ENCODE measurements around the gene USP35.
"Not testable (repeated sequence)": the region's sequence is repeated elsewhere in the genome, so short reads cannot be mapped to it uniquely, and the experiment has no call there.

Gene USP35

GRCh38 chr11:78230161-78230877 lies 41.6 kb downstream of the USP35 start:
- no peak overlapping the region for H3K27ac ChIP-seq (ENCODE audit: low read length)
- H3K4me3 ChIP-seq (ENCODE audit: low read depth in 1 of 2, low read length in 2 of 2), result no peak overlapping the region

GRCh38 chr11:78231962-78232501 lies 43.3 kb downstream of the USP35 start:
- Histone ChIP-seq H3K27me3 (ENCODE audit: low read depth, low read length) (no peaks in the 10 kb centered on the region), H3K4me1 (ENCODE audit: control insufficient read depth in 1 of 2, insufficient read depth in 2 of 2, low read length in 2 of 2) (peaks cover 0 to 4% of the 10 kb centered on the region in 2 donors), H3K36me3 (ENCODE audit: control insufficient read depth in 1 of 2, insufficient read depth in 2 of 2, low read length in 2 of 2) (peaks cover 0 to 4% of the 10 kb centered on the region in 2 donors), H3K27ac (ENCODE audit: low read length) (no peak overlapping the region), H3K4me3 (ENCODE audit: low read depth in 1 of 2, low read length in 2 of 2) (no peak overlapping the region), H3K9me3 (ENCODE audit: control insufficient read depth in 1 of 2, low read length in 2 of 2) (no peaks in the 10 kb centered on the region)

More at GRCh38 chr11:78230161-78230877, 41.6 kb downstream of the USP35 start:
- Histone ChIP-seq H3K27me3 (ENCODE audit: low read depth, low read length) (no peaks in the 10 kb centered on the region), H3K36me3 (ENCODE audit: control insufficient read depth in 1 of 2, insufficient read depth in 2 of 2, low read length in 2 of 2) (peaks cover 0 to 5% of the 10 kb centered on the region in 2 donors), H3K9me3 (ENCODE audit: control insufficient read depth in 1 of 2, low read length in 2 of 2) (no peaks in the 10 kb centered on the region), H3K4me1 (ENCODE audit: control insufficient read depth in 1 of 2, insufficient read depth in 2 of 2, low read length in 2 of 2) (peaks cover 0 to 4% of the 10 kb centered on the region in 2 donors)

GRCh38 chr11:78233046-78233445 lies 44.3 kb downstream of the USP35 start:
- not testable (repeated sequence) for H3K4me1 ChIP-seq (ENCODE audit: control insufficient read depth in 1 of 2, insufficient read depth in 2 of 2, low read length in 2 of 2); H3K36me3 ChIP-seq (ENCODE audit: control insufficient read depth in 1 of 2, insufficient read depth in 2 of 2, low read length in 2 of 2); H3K27ac ChIP-seq (ENCODE audit: low read length); H3K27me3 ChIP-seq (ENCODE audit: low read depth, low read length); H3K4me3 ChIP-seq (ENCODE audit: low read depth in 1 of 2, low read length in 2 of 2); H3K9me3 ChIP-seq (ENCODE audit: control insufficient read depth in 1 of 2, low read length in 2 of 2)

- no peak overlapping the region for H3K27ac ChIP-seq (ENCODE audit: low read length)
- no peak overlapping the region for H3K4me3 ChIP-seq (ENCODE audit: low read depth in 1 of 2, low read length in 2 of 2)
- peaks cover 0 to 4% of the 10 kb centered on the region in 2 donors for H3K4me1 ChIP-seq (ENCODE audit: control insufficient read depth in 1 of 2, insufficient read depth in 2 of 2, low read length in 2 of 2)
Measured at GRCh38 chr11:78234006-78234405, 45.3 kb downstream of the USP35 start.

GRCh38 chr11:78237293-78238046 lies 48.8 kb downstream of the USP35 start:
- Histone ChIP-seq H3K27ac (ENCODE audit: low read length) (no peak overlapping the region), H3K27me3 (ENCODE audit: low read depth, low read length) (no peaks in the 10 kb centered on the region), H3K4me3 (ENCODE audit: low read depth in 1 of 2, low read length in 2 of 2) (no peak overlapping the region), H3K4me1 (ENCODE audit: control insufficient read depth in 1 of 2, insufficient read depth in 2 of 2, low read length in 2 of 2) (peaks cover 0 to 4% of the 10 kb centered on the region in 2 donors), H3K9me3 (ENCODE audit: control insufficient read depth in 1 of 2, low read length in 2 of 2) (peaks cover 0 to 4% of the 10 kb centered on the region in 2 donors), H3K36me3 (ENCODE audit: control insufficient read depth in 1 of 2, insufficient read depth in 2 of 2, low read length in 2 of 2) (peaks cover 0 to 4% of the 10 kb centered on the region in 2 donors)

More at GRCh38 chr11:78234006-78234405, 45.3 kb downstream of the USP35 start:
- peaks cover 0 to 4% of the 10 kb centered on the region in 2 donors for H3K36me3 ChIP-seq (ENCODE audit: control insufficient read depth in 1 of 2, insufficient read depth in 2 of 2, low read length in 2 of 2)
- no peaks in the 10 kb centered on the region for H3K27me3 ChIP-seq (ENCODE audit: low read depth, low read length)
- no peaks in the 10 kb centered on the region for H3K9me3 ChIP-seq (ENCODE audit: control insufficient read depth in 1 of 2, low read length in 2 of 2)

GRCh38 chr11:78239781-78240180 lies 51.1 kb downstream of the USP35 start:
- Histone ChIP-seq H3K36me3 (ENCODE audit: control insufficient read depth in 1 of 2, insufficient read depth in 2 of 2, low read length in 2 of 2) (peaks cover 0 to 4% of the 10 kb centered on the region in 2 donors), H3K9me3 (ENCODE audit: control insufficient read depth in 1 of 2, low read length in 2 of 2) (peaks cover 0 to 4% of the 10 kb centered on the region in 2 donors), H3K4me3 (ENCODE audit: low read depth in 1 of 2, low read length in 2 of 2) (no peak overlapping the region), H3K4me1 (ENCODE audit: control insufficient read depth in 1 of 2, insufficient read depth in 2 of 2, low read length in 2 of 2) (no peaks in the 10 kb centered on the region), H3K27ac (ENCODE audit: low read length) (no peak overlapping the region), H3K27me3 (ENCODE audit: low read depth, low read length) (no peaks in the 10 kb centered on the region)

GRCh38 chr11:78241475-78241874 lies 52.8 kb downstream of the USP35 start:
- H3K27ac ChIP-seq (ENCODE audit: low read length), result no peak overlapping the region
- H3K4me1 ChIP-seq (ENCODE audit: control insufficient read depth in 1 of 2, insufficient read depth in 2 of 2, low read length in 2 of 2), result no peaks in the 10 kb centered on the region
- peaks cover 0 to 4% of the 10 kb centered on the region in 2 donors for H3K36me3 ChIP-seq (ENCODE audit: control insufficient read depth in 1 of 2, insufficient read depth in 2 of 2, low read length in 2 of 2)
- H3K27me3 ChIP-seq (ENCODE audit: low read depth, low read length), result no peaks in the 10 kb centered on the region
- peaks cover 0 to 4% of the 10 kb centered on the region in 2 donors for H3K9me3 ChIP-seq (ENCODE audit: control insufficient read depth in 1 of 2, low read length in 2 of 2)
- H3K4me3 ChIP-seq (ENCODE audit: low read depth in 1 of 2, low read length in 2 of 2), result no peak overlapping the region

- Histone ChIP-seq H3K4me3 (ENCODE audit: low read depth in 1 of 2, low read length in 2 of 2) (no peak overlapping the region), H3K9me3 (ENCODE audit: control insufficient read depth in 1 of 2, low read length in 2 of 2) (peaks cover 0 to 4% of the 10 kb centered on the region in 2 donors), H3K27ac (ENCODE audit: low read length) (no peak overlapping the region), H3K36me3 (ENCODE audit: control insufficient read depth in 1 of 2, insufficient read depth in 2 of 2, low read length in 2 of 2) (peaks cover 0 to 7% of the 10 kb centered on the region in 2 donors), H3K4me1 (ENCODE audit: control insufficient read depth in 1 of 2, insufficient read depth in 2 of 2, low read length in 2 of 2) (no peaks in the 10 kb centered on the region), H3K27me3 (ENCODE audit: low read depth, low read length) (no peaks in the 10 kb centered on the region)
Measured at GRCh38 chr11:78244080-78244479, 55.4 kb downstream of the USP35 start.

GRCh38 chr11:78244546-78245255 lies 56.0 kb downstream of the USP35 start:
- Histone ChIP-seq H3K36me3 (ENCODE audit: control insufficient read depth in 1 of 2, insufficient read depth in 2 of 2, low read length in 2 of 2) (peaks cover under 1 to 8% of the 10 kb centered on the region in 2 donors), H3K9me3 (ENCODE audit: control insufficient read depth in 1 of 2, low read length in 2 of 2) (peaks cover 0 to 4% of the 10 kb centered on the region in 2 donors), H3K4me3 (ENCODE audit: low read depth in 1 of 2, low read length in 2 of 2) (no peak overlapping the region), H3K27me3 (ENCODE audit: low read depth, low read length) (no peaks in the 10 kb centered on the region), H3K4me1 (ENCODE audit: control insufficient read depth in 1 of 2, insufficient read depth in 2 of 2, low read length in 2 of 2) (no peaks in the 10 kb centered on the region), H3K27ac (ENCODE audit: low read length) (no peak overlapping the region)

GRCh38 chr11:78248191-78248590 lies 59.5 kb downstream of the USP35 start:
- Histone ChIP-seq H3K4me3 (ENCODE audit: low read depth in 1 of 2, low read length in 2 of 2) (no peak overlapping the region), H3K9me3 (ENCODE audit: control insufficient read depth in 1 of 2, low read length in 2 of 2) (no peaks in the 10 kb centered on the region), H3K36me3 (ENCODE audit: control insufficient read depth in 1 of 2, insufficient read depth in 2 of 2, low read length in 2 of 2) (peaks cover 8 to 12% of the 10 kb centered on the region in 2 donors), H3K27ac (ENCODE audit: low read length) (no peak overlapping the region), H3K27me3 (ENCODE audit: low read depth, low read length) (no peaks in the 10 kb centered on the region), H3K4me1 (ENCODE audit: control insufficient read depth in 1 of 2, insufficient read depth in 2 of 2, low read length in 2 of 2) (peaks cover 0 to 9% of the 10 kb centered on the region in 2 donors)

GRCh38 chr11:78248903-78249302 lies 60.2 kb downstream of the USP35 start:
- no peak overlapping the region for H3K27ac ChIP-seq (ENCODE audit: low read length)
- H3K4me3 ChIP-seq (ENCODE audit: low read depth in 1 of 2, low read length in 2 of 2), result no peak overlapping the region
- no peaks in the 10 kb centered on the region for H3K27me3 ChIP-seq (ENCODE audit: low read depth, low read length)
- no peaks in the 10 kb centered on the region for H3K9me3 ChIP-seq (ENCODE audit: control insufficient read depth in 1 of 2, low read length in 2 of 2)
- peaks cover 0 to 9% of the 10 kb centered on the region in 2 donors for H3K4me1 ChIP-seq (ENCODE audit: control insufficient read depth in 1 of 2, insufficient read depth in 2 of 2, low read length in 2 of 2)
- peaks cover 8 to 12% of the 10 kb centered on the region in 2 donors for H3K36me3 ChIP-seq (ENCODE audit: control insufficient read depth in 1 of 2, insufficient read depth in 2 of 2, low read length in 2 of 2)
